Measurements from ENCODE around the gene CGNL1.

GRCh38 chr15:57502116-57502515 is 125.8 kb downstream of the CGNL1 start:
- TF ChIP-seq NRF1 (conservative IDR thresholded peaks at IDR 0.05; ENCODE audit: low read depth, low read length) (no peak), SRF (IDR thresholded peaks at IDR 0.05; ENCODE audit: low read depth in 2 of 2, low read length in 2 of 2) (no peak), TCF7 (IDR thresholded peaks at IDR 0.05; ENCODE audit: borderline replicate concordance) (no peak), YY1 (IDR thresholded peaks at IDR 0.05; ENCODE audit: low read depth, low read length) (no peak)

Data from GM12878 (cell line).